Epithelial cell of umbilical artery (primary cell): ENCODE measurements around the gene PDE6C. TPM values are rescaled to one million over a fixed set of nuclear protein-coding genes. Genes with fewer than 3 reads are reported as not detected.

Experiments used
- total RNA-seq: library from RNA; depleted of rRNA; stranded (reverse); fragments of >200 nt; gene quantifications from 2 replicates; pipeline ENCODE4 v1.2.3, GENCODE V29; 2014

PDE6C gene
- total RNA-seq, result not detected in 2 replicates

DNA sequence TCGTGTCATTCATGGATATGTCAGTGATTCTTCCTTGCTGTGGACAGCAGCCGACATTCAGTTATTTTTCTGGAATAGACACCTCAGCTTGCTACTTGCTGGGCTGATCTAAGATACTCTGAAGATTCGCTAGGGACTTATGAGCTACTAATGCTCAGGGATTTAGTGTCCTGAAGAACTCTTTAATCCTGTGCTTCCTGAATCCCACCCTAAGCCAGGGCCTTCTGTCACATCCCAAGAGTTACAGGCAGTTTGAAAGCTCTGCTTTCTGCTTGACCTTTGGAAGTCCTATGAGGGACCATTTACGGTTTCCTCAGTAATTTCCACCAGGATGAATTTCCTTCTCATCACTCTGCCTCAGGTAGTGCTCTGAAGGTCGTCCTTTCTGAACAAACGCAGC is at the start of gene PDE6C:
Gene PDE6C, plus strand, starts transcription at position 227 of the 400 bp plus-strand sequence. CDS start 189 bp downstream, outside the sequence.

DNA sequence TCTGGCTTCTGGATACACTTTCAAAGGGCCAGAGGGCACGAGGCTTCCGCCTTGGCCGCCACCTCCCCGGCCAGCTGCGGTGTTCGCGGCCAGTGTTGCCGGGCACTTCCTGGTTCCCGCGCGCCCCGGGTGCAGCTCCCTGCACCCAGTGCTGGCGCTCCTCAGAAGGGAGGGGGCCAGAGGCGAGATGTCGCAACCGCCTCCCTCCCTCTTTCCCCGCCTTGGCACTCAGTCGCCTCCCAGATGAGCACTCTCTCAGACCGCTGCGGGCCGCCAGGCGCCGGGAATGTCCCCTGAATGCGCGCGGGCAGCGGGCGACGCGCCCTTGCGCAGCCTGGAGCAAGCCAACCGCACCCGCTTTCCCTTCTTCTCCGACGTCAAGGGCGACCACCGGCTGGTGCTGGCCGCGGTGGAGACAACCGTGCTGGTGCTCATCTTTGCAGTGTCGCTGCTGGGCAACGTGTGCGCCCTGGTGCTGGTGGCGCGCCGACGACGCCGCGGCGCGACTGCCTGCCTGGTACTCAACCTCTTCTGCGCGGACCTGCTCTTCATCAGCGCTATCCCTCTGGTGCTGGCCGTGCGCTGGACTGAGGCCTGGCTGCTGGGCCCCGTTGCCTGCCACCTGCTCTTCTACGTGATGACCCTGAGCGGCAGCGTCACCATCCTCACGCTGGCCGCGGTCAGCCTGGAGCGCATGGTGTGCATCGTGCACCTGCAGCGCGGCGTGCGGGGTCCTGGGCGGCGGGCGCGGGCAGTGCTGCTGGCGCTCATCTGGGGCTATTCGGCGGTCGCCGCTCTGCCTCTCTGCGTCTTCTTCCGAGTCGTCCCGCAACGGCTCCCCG is 45.7 kb upstream of the PDE6C start, which contains the start of gene FFAR4:
Gene FFAR4, plus strand, starts transcription at position 231 of the 842 bp plus-strand sequence. Its CDS starts 56 bp downstream, at position 287.

DNA sequence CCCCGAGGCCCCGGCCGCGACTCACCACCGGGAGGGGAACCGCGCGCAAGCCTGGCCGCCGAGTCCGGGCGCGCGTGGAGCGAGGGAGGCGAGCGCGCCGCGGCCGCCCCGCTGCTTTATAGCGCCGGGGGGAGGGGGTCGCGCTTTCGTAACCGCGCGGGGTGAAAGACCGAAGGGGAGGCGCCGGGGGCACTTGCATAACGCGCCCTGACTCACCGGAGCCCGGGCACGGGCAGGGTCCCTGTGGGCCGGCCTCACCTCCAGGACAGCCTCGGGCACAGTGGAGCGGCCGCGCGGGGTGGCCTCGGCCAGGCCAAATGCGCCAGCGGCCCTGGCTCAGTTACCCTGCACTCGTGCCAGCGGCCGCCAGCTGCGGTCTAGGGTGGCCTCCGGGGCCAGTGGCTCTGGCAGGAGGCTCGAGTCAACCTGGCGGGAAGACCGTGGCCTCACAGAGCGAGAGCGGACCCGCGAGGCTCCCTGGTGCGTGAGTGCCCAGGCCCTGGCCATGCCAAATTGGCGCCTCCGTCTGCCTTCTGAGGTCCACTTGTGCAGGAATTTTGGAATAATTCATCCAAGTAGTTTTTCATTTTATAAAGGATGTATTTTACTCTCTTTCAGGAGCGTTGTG is 11.1 kb upstream of the PDE6C start, which contains the start of gene RBP4:
Gene RBP4, minus strand, starts transcription at position 90 of the 628 bp plus-strand sequence. CDS start 207 bp downstream, outside the sequence.

DNA sequence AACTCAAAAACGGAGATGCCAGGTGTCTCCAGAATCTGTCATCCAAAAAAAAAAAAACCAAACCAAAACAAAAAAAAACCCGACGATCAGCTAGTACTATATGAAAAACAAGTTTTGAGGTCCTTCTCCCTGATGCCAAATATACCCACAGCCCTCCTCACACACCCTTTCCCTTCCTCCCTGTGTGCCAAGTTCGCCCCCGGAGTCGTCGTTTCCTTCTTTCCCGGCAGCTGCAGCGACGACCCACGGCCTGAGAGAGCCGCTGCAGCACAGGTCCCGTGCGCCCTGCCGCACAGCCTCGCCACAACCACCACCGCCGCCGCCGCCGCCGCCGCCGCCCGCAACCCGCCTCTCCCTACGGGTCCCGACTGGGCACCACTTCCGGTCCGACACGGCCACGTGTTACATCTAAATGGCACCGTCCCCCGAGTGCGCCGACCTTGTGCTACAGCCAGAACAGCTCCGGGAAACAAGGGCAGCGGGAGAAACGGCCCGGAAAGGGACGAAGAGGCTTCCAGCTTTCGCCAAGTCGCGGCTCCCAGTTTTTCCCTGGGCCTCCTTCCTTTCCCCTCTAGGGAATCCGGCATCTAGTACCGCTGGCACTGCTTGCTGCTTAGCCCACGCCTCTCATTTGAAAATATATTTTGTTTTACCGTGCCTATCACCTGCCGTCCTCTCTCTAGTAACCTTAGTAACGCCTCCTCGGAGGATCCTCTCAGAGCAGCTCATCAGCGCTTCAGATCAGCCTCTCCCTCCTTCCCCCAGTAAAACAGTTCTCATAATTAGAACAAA is 90.1 kb downstream of the PDE6C start, which contains the start of gene FRA10AC1:
Gene FRA10AC1, minus strand, starts transcription at position 383 of the 792 bp plus-strand sequence. CDS start 2,486 bp downstream, outside the sequence.

Other genes starting within 250 kb of the PDE6C start
- gene MYOF, start 130.2 kb upstream of the PDE6C start, total RNA-seq, result 169 and 214 TPM in 2 replicates
- 45.8 and 60.8 TPM in 2 replicates for gene CEP55, start 115.9 kb upstream of the PDE6C start, total RNA-seq
- not detected in 2 replicates for gene FFAR4, start 45.9 kb upstream of the PDE6C start, total RNA-seq
- not detected in 2 replicates for gene RBP4, start 11.3 kb upstream of the PDE6C start, total RNA-seq
- gene FRA10AC1, start 90.1 kb downstream of the PDE6C start, total RNA-seq, result 5.2 and 7.9 TPM in 2 replicates
- gene LGI1, start 145.4 kb downstream of the PDE6C start, total RNA-seq, result not detected in 2 replicates